SJSA1 (cell line): Measurements from ENCODE around the gene RANGAP1. TPM values are rescaled to one million over a fixed set of nuclear protein-coding genes. Genes with fewer than 3 reads are reported as not detected.

Source experiments
- DNase-seq, 2 experiments: peaks; one replicate each; pipeline ENCODE4 v3.0.0-alpha.2; 2015 to 2020; ENCODE audit warnings: low spot score in 2 of 2, low read depth in 1 of 2
- H3K27ac ChIP-seq: fragments of 250-450 bp; sonication (Bioruptor Pico); 2 replicates; pipeline ENCODE4 v1.5.1; 2020; ENCODE audit warnings: mild to moderate bottlenecking, moderate library complexity
- H3K27me3 ChIP-seq: fragments of 250-450 bp; sonication (Bioruptor Pico); replicated peaks from 2 replicates; pipeline ENCODE4 v1.5.1; 2020; ENCODE audit warnings: mild to moderate bottlenecking, moderate library complexity
- H3K36me3 ChIP-seq: fragments of 250-450 bp; sonication (Bioruptor Pico); 2 replicates; pipeline ENCODE4 v1.5.1; 2020; ENCODE audit warnings: mild to moderate bottlenecking
- H3K4me1 ChIP-seq: fragments of 250-450 bp; sonication (Bioruptor Pico); replicated peaks from 2 replicates; pipeline ENCODE4 v1.6.1; 2021; ENCODE audit warnings: mild to moderate bottlenecking
- H3K4me3 ChIP-seq: fragments of 250-450 bp; sonication (Bioruptor Pico); 2 replicates; pipeline ENCODE4 v1.5.1; 2020; ENCODE audit warnings: mild to moderate bottlenecking
- H3K9me3 ChIP-seq: fragments of 250-450 bp; sonication (Bioruptor Pico); replicated peaks from 2 replicates; pipeline ENCODE4 v1.5.1; 2020; ENCODE audit warnings: mild to moderate bottlenecking
- total RNA-seq: library from RNA; depleted of rRNA; stranded (reverse); fragments of >200 nt; shearing (Covaris generic); gene quantifications from 2 replicates; pipeline ENCODE4 v1.2.3, GENCODE V29; 2014

RANGAP1 gene
- total RNA-seq, 1 experiment from 2014 or later, result 172 TPM

GRCh38 chr22:41242396-41243117 is 43.4 kb downstream of the RANGAP1 start:
- peak in 1 of 2 experiments; percentile 25 for DNase-seq
- no peaks in the 10 kb centered on the region for H3K9me3 ChIP-seq
- no peaks in the 10 kb centered on the region for H3K27me3 ChIP-seq
- H3K4me3 ChIP-seq, result no peak overlapping the region
- no peak overlapping the region for H3K27ac ChIP-seq
- H3K4me1 ChIP-seq, result peaks cover 23% of the 10 kb centered on the region
- peaks cover 37% of the 10 kb centered on the region for H3K36me3 ChIP-seq

GRCh38 chr22:41241133-41241676 is 44.8 kb downstream of the RANGAP1 start:
- no peak overlapping the region for H3K27ac ChIP-seq
- peaks cover 23% of the 10 kb centered on the region for H3K36me3 ChIP-seq
- H3K4me3 ChIP-seq, result no peak overlapping the region
- H3K27me3 ChIP-seq, result no peaks in the 10 kb centered on the region
- no peaks in the 10 kb centered on the region for H3K9me3 ChIP-seq
- DNase-seq, result no peak
- peaks cover 26% of the 10 kb centered on the region for H3K4me1 ChIP-seq

GRCh38 chr22:41240377-41241132 is 45.4 kb downstream of the RANGAP1 start, which contains the start of gene CHADL:
Gene CHADL, minus strand, starts transcription at chr22:41240931. Its CDS starts 50 bp downstream, at chr22:41240881.
- H3K9me3 ChIP-seq, result no peaks in the 10 kb centered on the region
- peaks cover 17% of the 10 kb centered on the region for H3K36me3 ChIP-seq
- H3K27ac ChIP-seq, result no peak within 1 kb of the TSS
- no peak for DNase-seq
- peaks cover 26% of the 10 kb centered on the region for H3K4me1 ChIP-seq
- H3K4me3 ChIP-seq, result no peak within 1 kb of the TSS
- no peaks in the 10 kb centered on the region for H3K27me3 ChIP-seq

GRCh38 chr22:41239443-41240128 is 46.4 kb downstream of the RANGAP1 start:
- H3K4me3 ChIP-seq, result no peak overlapping the region

GRCh38 chr22:41238570-41239442 is 47.2 kb downstream of the RANGAP1 start:
- DNase-seq, result no peak
- H3K27me3 ChIP-seq, result no peaks in the 10 kb centered on the region
- H3K36me3 ChIP-seq, result 0 out of 2 replicates have a peak, but pooled peaks cover 5% of the 10 kb centered on the region
- H3K4me1 ChIP-seq, result peaks cover 26% of the 10 kb centered on the region
- no peak overlapping the region for H3K27ac ChIP-seq
- no peak overlapping the region for H3K4me3 ChIP-seq
- H3K9me3 ChIP-seq, result no peaks in the 10 kb centered on the region

More at GRCh38 chr22:41239443-41240128, 46.4 kb downstream of the RANGAP1 start:
- 0 out of 2 replicates have a peak, but pooled peaks cover 9% of the 10 kb centered on the region for H3K36me3 ChIP-seq
- no peak for DNase-seq
- H3K27me3 ChIP-seq, result no peaks in the 10 kb centered on the region
- peaks cover 26% of the 10 kb centered on the region for H3K4me1 ChIP-seq
- H3K27ac ChIP-seq, result no peak overlapping the region
- no peaks in the 10 kb centered on the region for H3K9me3 ChIP-seq

GRCh38 chr22:41237707-41238569 is 48.0 kb downstream of the RANGAP1 start:
- peaks cover 19% of the 10 kb centered on the region for H3K4me1 ChIP-seq
- no peaks in the 10 kb centered on the region for H3K9me3 ChIP-seq
- no peak for DNase-seq
- H3K27ac ChIP-seq, result no peak overlapping the region
- 0 out of 2 replicates have a peak, but pooled peaks cover 4% of the 10 kb centered on the region for H3K36me3 ChIP-seq
- no peaks in the 10 kb centered on the region for H3K27me3 ChIP-seq
- H3K4me3 ChIP-seq, result peak overlapping the region; percentile 36

GRCh38 chr22:41237036-41237706 is 48.8 kb downstream of the RANGAP1 start:
- Histone ChIP-seq H3K27ac (no peak overlapping the region), H3K4me1 (peaks cover 11% of the 10 kb centered on the region), H3K4me3 (peak overlapping the region; percentile 36), H3K27me3 (no peaks in the 10 kb centered on the region), H3K9me3 (no peaks in the 10 kb centered on the region), H3K36me3 (no peaks in the 10 kb centered on the region)
- no peak for DNase-seq

GRCh38 chr22:41234815-41235695 is 50.9 kb downstream of the RANGAP1 start:
- DNase-seq, result no peak
- H3K4me1 ChIP-seq, result peaks cover 11% of the 10 kb centered on the region
- H3K27ac ChIP-seq, result no peak overlapping the region
- no peaks in the 10 kb centered on the region for H3K9me3 ChIP-seq
- peaks cover 3% of the 10 kb centered on the region; the same call in 1 of the 2 replicates for H3K36me3 ChIP-seq
- H3K27me3 ChIP-seq, result no peaks in the 10 kb centered on the region
- no peak overlapping the region for H3K4me3 ChIP-seq

- DNase-seq, result no peak
- Histone ChIP-seq H3K4me3 (no peak overlapping the region), H3K4me1 (no peaks in the 10 kb centered on the region), H3K9me3 (no peaks in the 10 kb centered on the region), H3K27ac (no peak overlapping the region), H3K36me3 (peaks cover 18% of the 10 kb centered on the region), H3K27me3 (no peaks in the 10 kb centered on the region)
Observed at GRCh38 chr22:41231369-41231768, 54.6 kb downstream of the RANGAP1 start.

- Histone ChIP-seq H3K36me3 (peaks cover 28% of the 10 kb centered on the region), H3K4me1 (no peaks in the 10 kb centered on the region), H3K9me3 (no peaks in the 10 kb centered on the region), H3K27me3 (no peaks in the 10 kb centered on the region), H3K4me3 (no peak overlapping the region), H3K27ac (no peak overlapping the region)
- DNase-seq, result no peak
Observed at GRCh38 chr22:41230401-41230785, 55.6 kb downstream of the RANGAP1 start.

- no peak for DNase-seq
- Histone ChIP-seq H3K4me1 (no peaks in the 10 kb centered on the region), H3K9me3 (no peaks in the 10 kb centered on the region), H3K27me3 (no peaks in the 10 kb centered on the region), H3K4me3 (no peak overlapping the region), H3K36me3 (peaks cover 33% of the 10 kb centered on the region), H3K27ac (no peak overlapping the region)
Observed at GRCh38 chr22:41229730-41230400, 56.1 kb downstream of the RANGAP1 start.
